NT2/D1 (cell line): ENCODE results near the gene EFTUD2.

Experiments used
- SUZ12 ChIP-seq: IDR thresholded peaks from 2 replicates; pipeline ENCODE4 v1.6.1; 2011; ENCODE audit not compliant: insufficient read length, insufficient read depth; ENCODE audit errors: extremely low read depth
- ZNF274 ChIP-seq: IDR thresholded peaks from 2 replicates; pipeline ENCODE4 v1.6.1; 2011; ENCODE audit warnings: mild to moderate bottlenecking, low read depth, low read length

- TF ChIP-seq SUZ12 (no peak), ZNF274 (no peak)
Measured at GRCh38 chr17:44914698-44915271, 15.5 kb upstream of the EFTUD2 start.
